ENCODE data around the gene KCTD20. TPM values are rescaled to one million over a fixed set of nuclear protein-coding genes. Genes with fewer than 3 reads are reported as not detected.

KCTD20 gene
- total and polyA plus RNA-seq, 10 of the 15 experiments (the other 5 are each of a cell fraction or from before 2014, with no cell fraction given) = 18.1 to 77.0 (median 50.5) TPM

- no peak overlapping the region for H3K4me2 ChIP-seq (ENCODE audit: control insufficient read depth, insufficient read depth)
- intact Hi-C loops (cut with micrococcal nuclease; ENCODE audit: unreplicated experiment) (no loop called here), in situ Hi-C loops (cut with MboI) (no loop called here)
- RAD21 ChIA-PET (ENCODE audit: unreplicated experiment) = no interaction called here
- H3K9ac ChIP-seq (ENCODE audit: control insufficient read depth, insufficient read depth, low read length) = no peak overlapping the region
- no peak overlapping the region for H2AFZ ChIP-seq (ENCODE audit: control insufficient read depth, low read depth, low read length)
- ATAC-seq = no peak
- SMC1A ChIA-PET (ENCODE audit: uncharacterized antibody, unreplicated experiment) = no interaction called here
- TF ChIP-seq BRCA1 (IDR thresholded peaks at IDR 0.05; ENCODE audit: low read depth, low read length) (no peak), KAT2A (conservative IDR thresholded peaks at IDR 0.05; ENCODE audit: control insufficient read depth, low read depth, low read length) (no peak), NFXL1 (IDR thresholded peaks at IDR 0.05; ENCODE audit: borderline replicate concordance) (no peak), SP1 (IDR thresholded peaks at IDR 0.05; ENCODE audit: low read depth, low read length) (no peak), BCLAF1 (IDR thresholded peaks at IDR 0.05) (no peak), HDAC6 (IDR thresholded peaks at IDR 0.05; ENCODE audit: unreplicated experiment) (no peak), BCL11A (IDR thresholded peaks at IDR 0.05; ENCODE audit: low read depth, low read length) (no peak), ZNF207 (IDR thresholded peaks at IDR 0.05; ENCODE audit: borderline replicate concordance) (no peak)
- TF ChIP-seq, protein P1, sequence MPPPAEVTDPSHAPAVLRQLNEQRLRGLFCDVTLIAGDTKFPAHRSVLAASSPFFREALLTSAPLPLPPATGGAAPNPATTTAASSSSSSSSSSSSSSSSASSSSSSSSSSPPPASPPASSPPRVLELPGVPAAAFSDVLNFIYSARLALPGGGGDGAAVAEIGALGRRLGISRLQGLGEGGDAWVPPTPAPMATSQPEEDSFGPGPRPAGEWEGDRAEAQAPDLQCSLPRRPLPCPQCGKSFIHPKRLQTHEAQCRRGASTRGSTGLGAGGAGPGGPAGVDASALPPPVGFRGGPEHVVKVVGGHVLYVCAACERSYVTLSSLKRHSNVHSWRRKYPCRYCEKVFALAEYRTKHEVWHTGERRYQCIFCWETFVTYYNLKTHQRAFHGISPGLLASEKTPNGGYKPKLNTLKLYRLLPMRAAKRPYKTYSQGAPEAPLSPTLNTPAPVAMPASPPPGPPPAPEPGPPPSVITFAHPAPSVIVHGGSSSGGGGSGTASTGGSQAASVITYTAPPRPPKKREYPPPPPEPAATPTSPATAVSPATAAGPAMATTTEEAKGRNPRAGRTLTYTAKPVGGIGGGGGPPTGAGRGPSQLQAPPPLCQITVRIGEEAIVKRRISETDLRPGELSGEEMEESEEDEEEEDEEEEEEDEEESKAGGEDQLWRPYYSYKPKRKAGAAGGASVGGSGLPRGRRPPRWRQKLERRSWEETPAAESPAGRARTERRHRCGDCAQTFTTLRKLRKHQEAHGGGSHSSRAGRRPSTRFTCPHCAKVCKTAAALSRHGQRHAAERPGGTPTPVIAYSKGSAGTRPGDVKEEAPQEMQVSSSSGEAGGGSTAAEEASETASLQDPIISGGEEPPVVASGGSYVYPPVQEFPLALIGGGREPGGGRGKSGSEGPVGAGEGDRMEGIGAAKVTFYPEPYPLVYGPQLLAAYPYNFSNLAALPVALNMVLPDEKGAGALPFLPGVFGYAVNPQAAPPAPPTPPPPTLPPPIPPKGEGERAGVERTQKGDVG (CRISPR knock-in tag; IDR thresholded peaks at IDR 0.05) = no peak
- TF ChIP-seq, protein P2, sequence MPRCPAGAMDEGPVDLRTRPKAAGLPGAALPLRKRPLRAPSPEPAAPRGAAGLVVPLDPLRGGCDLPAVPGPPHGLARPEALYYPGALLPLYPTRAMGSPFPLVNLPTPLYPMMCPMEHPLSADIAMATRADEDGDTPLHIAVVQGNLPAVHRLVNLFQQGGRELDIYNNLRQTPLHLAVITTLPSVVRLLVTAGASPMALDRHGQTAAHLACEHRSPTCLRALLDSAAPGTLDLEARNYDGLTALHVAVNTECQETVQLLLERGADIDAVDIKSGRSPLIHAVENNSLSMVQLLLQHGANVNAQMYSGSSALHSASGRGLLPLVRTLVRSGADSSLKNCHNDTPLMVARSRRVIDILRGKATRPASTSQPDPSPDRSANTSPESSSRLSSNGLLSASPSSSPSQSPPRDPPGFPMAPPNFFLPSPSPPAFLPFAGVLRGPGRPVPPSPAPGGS (IDR thresholded peaks at IDR 0.05; ENCODE audit: borderline replicate concordance, insufficient read depth, low read depth, low read length, poor library complexity, severe bottlenecking) = no peak
- TF ChIP-seq, protein P3, sequence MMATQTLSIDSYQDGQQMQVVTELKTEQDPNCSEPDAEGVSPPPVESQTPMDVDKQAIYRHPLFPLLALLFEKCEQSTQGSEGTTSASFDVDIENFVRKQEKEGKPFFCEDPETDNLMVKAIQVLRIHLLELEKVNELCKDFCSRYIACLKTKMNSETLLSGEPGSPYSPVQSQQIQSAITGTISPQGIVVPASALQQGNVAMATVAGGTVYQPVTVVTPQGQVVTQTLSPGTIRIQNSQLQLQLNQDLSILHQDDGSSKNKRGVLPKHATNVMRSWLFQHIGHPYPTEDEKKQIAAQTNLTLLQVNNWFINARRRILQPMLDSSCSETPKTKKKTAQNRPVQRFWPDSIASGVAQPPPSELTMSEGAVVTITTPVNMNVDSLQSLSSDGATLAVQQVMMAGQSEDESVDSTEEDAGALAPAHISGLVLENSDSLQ (IDR thresholded peaks at IDR 0.05) = no peak
- TF ChIP-seq, protein P4, sequence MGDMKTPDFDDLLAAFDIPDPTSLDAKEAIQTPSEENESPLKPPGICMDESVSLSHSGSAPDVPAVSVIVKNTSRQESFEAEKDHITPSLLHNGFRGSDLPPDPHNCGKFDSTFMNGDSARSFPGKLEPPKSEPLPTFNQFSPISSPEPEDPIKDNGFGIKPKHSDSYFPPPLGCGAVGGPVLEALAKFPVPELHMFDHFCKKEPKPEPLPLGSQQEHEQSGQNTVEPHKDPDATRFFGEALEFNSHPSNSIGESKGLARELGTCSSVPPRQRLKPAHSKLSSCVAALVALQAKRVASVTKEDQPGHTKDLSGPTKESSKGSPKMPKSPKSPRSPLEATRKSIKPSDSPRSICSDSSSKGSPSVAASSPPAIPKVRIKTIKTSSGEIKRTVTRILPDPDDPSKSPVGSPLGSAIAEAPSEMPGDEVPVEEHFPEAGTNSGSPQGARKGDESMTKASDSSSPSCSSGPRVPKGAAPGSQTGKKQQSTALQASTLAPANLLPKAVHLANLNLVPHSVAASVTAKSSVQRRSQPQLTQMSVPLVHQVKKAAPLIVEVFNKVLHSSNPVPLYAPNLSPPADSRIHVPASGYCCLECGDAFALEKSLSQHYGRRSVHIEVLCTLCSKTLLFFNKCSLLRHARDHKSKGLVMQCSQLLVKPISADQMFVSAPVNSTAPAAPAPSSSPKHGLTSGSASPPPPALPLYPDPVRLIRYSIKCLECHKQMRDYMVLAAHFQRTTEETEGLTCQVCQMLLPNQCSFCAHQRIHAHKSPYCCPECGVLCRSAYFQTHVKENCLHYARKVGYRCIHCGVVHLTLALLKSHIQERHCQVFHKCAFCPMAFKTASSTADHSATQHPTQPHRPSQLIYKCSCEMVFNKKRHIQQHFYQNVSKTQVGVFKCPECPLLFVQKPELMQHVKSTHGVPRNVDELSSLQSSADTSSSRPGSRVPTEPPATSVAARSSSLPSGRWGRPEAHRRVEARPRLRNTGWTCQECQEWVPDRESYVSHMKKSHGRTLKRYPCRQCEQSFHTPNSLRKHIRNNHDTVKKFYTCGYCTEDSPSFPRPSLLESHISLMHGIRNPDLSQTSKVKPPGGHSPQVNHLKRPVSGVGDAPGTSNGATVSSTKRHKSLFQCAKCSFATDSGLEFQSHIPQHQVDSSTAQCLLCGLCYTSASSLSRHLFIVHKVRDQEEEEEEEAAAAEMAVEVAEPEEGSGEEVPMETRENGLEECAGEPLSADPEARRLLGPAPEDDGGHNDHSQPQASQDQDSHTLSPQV (IDR thresholded peaks at IDR 0.05) = no peak
- CTCF ChIA-PET = no interaction called here
- no TSS peak for BruUV-seq (replicated peaks)
- no peaks in the 10 kb centered on the region for H3K79me2 ChIP-seq (ENCODE audit: control insufficient read depth, insufficient read depth, low read length)
- no peak for FAIRE-seq
- no peaks in the 10 kb centered on the region for H4K20me1 ChIP-seq (ENCODE audit: control insufficient read depth, insufficient read depth)
- 0% methylated on average over 1 of the region's 1 CpG for WGBS (ENCODE audit: insufficient coverage, insufficient replicate concordance, low lambda C conversion rate, missing lambda C conversion rate)
- DNase-seq (ENCODE audit: low read depth, low spot score) = no peak
- POLR2A ChIA-PET = no interaction called here
- no peaks in the 10 kb centered on the region for H3K36me3 ChIP-seq (ENCODE audit: control insufficient read depth in 2 of 2, insufficient read depth in 2 of 2, low read length in 1 of 2)
- no peak overlapping the region for H3K4me3 ChIP-seq
- H3K9me3 ChIP-seq (replicated peaks; ENCODE audit: control insufficient read depth, insufficient read depth, low read length) = peaks cover 2% of the 10 kb centered on the region; the same call in 1 of the 3 replicates
- H3K27me3 ChIP-seq (replicated peaks in 1 of 2; ENCODE audit: control insufficient read depth in 2 of 2, insufficient read depth in 2 of 2, low read length in 1 of 2) = no peaks in the 10 kb centered on the region
- H3K4me1 ChIP-seq (ENCODE audit: control insufficient read depth, insufficient read depth, low read length) = no peaks in the 10 kb centered on the region
- H3K27ac ChIP-seq (ENCODE audit: control insufficient read depth, insufficient read depth) = no peak overlapping the region
Observed at GRCh38 chr6:36414481-36414880, 28.3 kb upstream of the KCTD20 start.
